GM12801 (cell line): Measurements from ENCODE around the gene FOSB.

Source experiments
- CTCF ChIP-seq: IDR thresholded peaks from one replicate; pipeline ENCODE4 v1.5.1; 2011; ENCODE audit warnings: control low read depth; ENCODE audit not compliant: insufficient read length; ENCODE audit errors: extremely low read depth

FOSB gene

GRCh38 chr19:45463241-45463640 lies 4.6 kb upstream of the FOSB start:
- TF ChIP-seq CTCF, result no peak

GRCh38 chr19:45464274-45464673 lies 3.5 kb upstream of the FOSB start:
- no peak for TF ChIP-seq CTCF

- no peak for TF ChIP-seq CTCF
Observed at GRCh38 chr19:45464852-45465441, 2.8 kb upstream of the FOSB start.

GRCh38 chr19:45467115-45467455 lies 711 bp upstream of the FOSB start:
- no peak for TF ChIP-seq CTCF

GRCh38 chr19:45468159-45468651 lies 409 bp downstream of the FOSB start:
- no peak for TF ChIP-seq CTCF

GRCh38 chr19:45468803-45469131 lies 971 bp downstream of the FOSB start:
- no peak for TF ChIP-seq CTCF

GRCh38 chr19:45469132-45469944 lies 1.5 kb downstream of the FOSB start:
- TF ChIP-seq CTCF, result no peak
